Endothelial cell of umbilical vein (primary cell): ENCODE measurements around the gene WNT11.

Source experiments
- CTCF ChIP-seq, 2 donors: IDR thresholded peaks; 1 replicate in 1 of 2; 2 replicates in 1 of 2; pipeline ENCODE4 v1.5.1; 2011; ENCODE audit warnings: low read length in 2 of 2, mild to moderate bottlenecking in 2 of 2, moderate library complexity in 2 of 2, control low read depth in 1 of 2, inconsistent platforms in 1 of 2, low read depth in 1 of 2; ENCODE audit not compliant: insufficient read depth in 1 of 2; ENCODE audit errors: extremely low read depth in 1 of 2
- EZH2 ChIP-seq: IDR thresholded peaks from 2 replicates; pipeline ENCODE4 v1.6.1; 2012; ENCODE audit warnings: borderline replicate concordance, low read depth, mild to moderate bottlenecking, moderate library complexity, low read length, inconsistent platforms; ENCODE audit not compliant: severe bottlenecking
- FOS ChIP-seq: IDR thresholded peaks from 2 replicates; pipeline ENCODE4 v1.6.1; 2011; ENCODE audit warnings: mild to moderate bottlenecking, low read length, moderate library complexity, borderline replicate concordance; ENCODE audit not compliant: insufficient read depth
- GATA2 ChIP-seq: IDR thresholded peaks from 2 replicates; pipeline ENCODE4 v1.7.0; 2011; ENCODE audit warnings: low read depth, mild to moderate bottlenecking, moderate library complexity, mixed read lengths, low read length; ENCODE audit not compliant: insufficient read length, insufficient read depth
- JUN ChIP-seq: IDR thresholded peaks from 2 replicates; pipeline ENCODE4 v1.6.1; 2011; ENCODE audit warnings: borderline replicate concordance, low read depth; ENCODE audit not compliant: insufficient read length, insufficient read depth
- MAX ChIP-seq: IDR thresholded peaks from 2 replicates; pipeline ENCODE4 v1.6.1; 2011; ENCODE audit not compliant: insufficient read depth, insufficient read length
- POLR2A ChIP-seq: IDR thresholded peaks from 2 replicates; pipeline ENCODE4 v1.6.1; 2012; ENCODE audit warnings: low read depth, mild to moderate bottlenecking, control low read depth, low read length
- POLR2AphosphoS5 ChIP-seq: IDR thresholded peaks from 2 replicates; pipeline ENCODE4 v1.6.1; 2012; ENCODE audit warnings: low read depth, mild to moderate bottlenecking, control low read depth, low read length, moderate library complexity; ENCODE audit not compliant: insufficient read depth

DNA sequence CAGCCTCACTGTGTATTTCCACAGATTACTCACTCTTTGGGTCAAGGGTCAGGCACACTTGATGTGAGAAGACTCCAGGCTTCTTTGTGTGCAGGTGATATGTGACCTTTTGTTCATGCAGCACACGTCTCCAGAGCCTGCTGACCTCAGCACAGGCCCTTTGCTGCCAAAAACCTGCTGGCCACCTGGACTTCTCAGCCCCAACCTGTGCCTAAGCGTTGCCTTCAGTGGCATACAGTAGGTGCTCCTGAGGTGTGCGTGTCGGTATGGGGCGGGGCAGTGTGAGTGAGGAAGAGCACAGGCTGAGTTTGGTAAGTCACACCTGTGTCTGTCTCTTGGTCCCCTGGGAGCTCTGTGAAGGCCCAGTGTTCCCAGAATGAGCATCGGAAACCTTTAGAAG, 58.1 kb downstream of the WNT11 start:
- TF ChIP-seq CTCF (IDR thresholded peaks at IDR 0.05; ENCODE audit: extremely low read depth in 1 of 2, insufficient read depth in 1 of 2, low read depth in 1 of 2, low read length in 2 of 2) = no peak
- no peak for TF ChIP-seq POLR2A
- TF ChIP-seq EZH2 = no peak
- TF ChIP-seq MAX = no peak
- no peak for TF ChIP-seq POLR2AphosphoS5
- no peak for TF ChIP-seq FOS
- TF ChIP-seq JUN = no peak
- no peak for TF ChIP-seq GATA2
